H1 (cell line): ENCODE data around the gene RNASEH2A. TPM values are rescaled to one million over a fixed set of nuclear protein-coding genes. Genes with fewer than 3 reads are reported as not detected.

ENCODE experiments used
- GABPA ChIP-seq: IDR thresholded peaks from 2 replicates; pipeline ENCODE4 v1.6.1; 2011; ENCODE audit warnings: mild to moderate bottlenecking, low read length, moderate library complexity, borderline replicate concordance; ENCODE audit not compliant: insufficient read depth
- SIN3A ChIP-seq, 2 experiments: IDR thresholded peaks in 1 of 2; conservative IDR thresholded peaks in 1 of 2; 2 replicates each; pipeline ENCODE4 v1.6.1; 2011 to 2012; ENCODE audit warnings: low read length in 2 of 2, improper control_type of control experiment in 1 of 2, low read depth in 1 of 2, mild to moderate bottlenecking in 1 of 2
- polyA plus RNA-seq, 7 experiments: library from polyadenylated mRNA; depleted of rRNA in 3 of 7; stranded (reverse) in 5 of 7; unstranded in 2 of 7; fragments of >200 nt in 5 of 7; fragments of 200-250 nt in 2 of 7; gene quantifications; 1 replicate in 5 of 7; 2 replicates in 1 of 7; 4 replicates in 1 of 7; pipeline versions ENCODE4 v1.2.1 to v1.2.3, GENCODE V29; 2011 to 2013; ENCODE audit warnings: missing spikeins in 2 of 7, mixed read lengths in 2 of 7
- total RNA-seq: library from RNA; stranded (reverse); fragmentation: NEBNext Ultra II Directional; extraction: Animal tissue kit (Norgen Biotek cat#: 25700); gene quantifications from 2 replicates; pipeline ENCODE4 v1.2.1, GENCODE V29; 2021
- TF ChIP-seq, protein P1 (sequence below): fragments of 300-600 bp; sonication (generic); IDR thresholded peaks from 2 replicates; pipeline ENCODE4 v1.7.1; 2012; ENCODE audit warnings: low read length, moderate library complexity, mild to moderate bottlenecking, inconsistent platforms; ENCODE audit not compliant: insufficient replicate concordance
- TF ChIP-seq, protein P2 (sequence below): IDR thresholded peaks from 2 replicates; pipeline ENCODE4 v1.6.1; 2012; ENCODE audit warnings: inconsistent platforms
- TF ChIP-seq, protein P3 (sequence below), 3 experiments: IDR thresholded peaks; 1 replicate in 2 of 3; 2 replicates in 1 of 3; pipeline versions ENCODE4 v1.5.1 to v1.6.1; 2011; ENCODE audit warnings: low read length in 3 of 3, mild to moderate bottlenecking in 3 of 3, inconsistent platforms in 2 of 3, low read depth in 1 of 3, moderate library complexity in 1 of 3; ENCODE audit not compliant: insufficient read depth in 1 of 3; ENCODE audit errors: control extremely low read depth in 1 of 3

The RNASEH2A gene
- total and polyA plus RNA-seq, 2 of the 8 experiments (the other 6 are each of a cell fraction or from before 2014, with no cell fraction given), result 67.5 to 120 TPM

GRCh38 chr19:12770922-12771321, 35.5 kb upstream of the RNASEH2A start (continued):
- TF ChIP-seq GABPA, result no peak
- TF ChIP-seq, protein P1, sequence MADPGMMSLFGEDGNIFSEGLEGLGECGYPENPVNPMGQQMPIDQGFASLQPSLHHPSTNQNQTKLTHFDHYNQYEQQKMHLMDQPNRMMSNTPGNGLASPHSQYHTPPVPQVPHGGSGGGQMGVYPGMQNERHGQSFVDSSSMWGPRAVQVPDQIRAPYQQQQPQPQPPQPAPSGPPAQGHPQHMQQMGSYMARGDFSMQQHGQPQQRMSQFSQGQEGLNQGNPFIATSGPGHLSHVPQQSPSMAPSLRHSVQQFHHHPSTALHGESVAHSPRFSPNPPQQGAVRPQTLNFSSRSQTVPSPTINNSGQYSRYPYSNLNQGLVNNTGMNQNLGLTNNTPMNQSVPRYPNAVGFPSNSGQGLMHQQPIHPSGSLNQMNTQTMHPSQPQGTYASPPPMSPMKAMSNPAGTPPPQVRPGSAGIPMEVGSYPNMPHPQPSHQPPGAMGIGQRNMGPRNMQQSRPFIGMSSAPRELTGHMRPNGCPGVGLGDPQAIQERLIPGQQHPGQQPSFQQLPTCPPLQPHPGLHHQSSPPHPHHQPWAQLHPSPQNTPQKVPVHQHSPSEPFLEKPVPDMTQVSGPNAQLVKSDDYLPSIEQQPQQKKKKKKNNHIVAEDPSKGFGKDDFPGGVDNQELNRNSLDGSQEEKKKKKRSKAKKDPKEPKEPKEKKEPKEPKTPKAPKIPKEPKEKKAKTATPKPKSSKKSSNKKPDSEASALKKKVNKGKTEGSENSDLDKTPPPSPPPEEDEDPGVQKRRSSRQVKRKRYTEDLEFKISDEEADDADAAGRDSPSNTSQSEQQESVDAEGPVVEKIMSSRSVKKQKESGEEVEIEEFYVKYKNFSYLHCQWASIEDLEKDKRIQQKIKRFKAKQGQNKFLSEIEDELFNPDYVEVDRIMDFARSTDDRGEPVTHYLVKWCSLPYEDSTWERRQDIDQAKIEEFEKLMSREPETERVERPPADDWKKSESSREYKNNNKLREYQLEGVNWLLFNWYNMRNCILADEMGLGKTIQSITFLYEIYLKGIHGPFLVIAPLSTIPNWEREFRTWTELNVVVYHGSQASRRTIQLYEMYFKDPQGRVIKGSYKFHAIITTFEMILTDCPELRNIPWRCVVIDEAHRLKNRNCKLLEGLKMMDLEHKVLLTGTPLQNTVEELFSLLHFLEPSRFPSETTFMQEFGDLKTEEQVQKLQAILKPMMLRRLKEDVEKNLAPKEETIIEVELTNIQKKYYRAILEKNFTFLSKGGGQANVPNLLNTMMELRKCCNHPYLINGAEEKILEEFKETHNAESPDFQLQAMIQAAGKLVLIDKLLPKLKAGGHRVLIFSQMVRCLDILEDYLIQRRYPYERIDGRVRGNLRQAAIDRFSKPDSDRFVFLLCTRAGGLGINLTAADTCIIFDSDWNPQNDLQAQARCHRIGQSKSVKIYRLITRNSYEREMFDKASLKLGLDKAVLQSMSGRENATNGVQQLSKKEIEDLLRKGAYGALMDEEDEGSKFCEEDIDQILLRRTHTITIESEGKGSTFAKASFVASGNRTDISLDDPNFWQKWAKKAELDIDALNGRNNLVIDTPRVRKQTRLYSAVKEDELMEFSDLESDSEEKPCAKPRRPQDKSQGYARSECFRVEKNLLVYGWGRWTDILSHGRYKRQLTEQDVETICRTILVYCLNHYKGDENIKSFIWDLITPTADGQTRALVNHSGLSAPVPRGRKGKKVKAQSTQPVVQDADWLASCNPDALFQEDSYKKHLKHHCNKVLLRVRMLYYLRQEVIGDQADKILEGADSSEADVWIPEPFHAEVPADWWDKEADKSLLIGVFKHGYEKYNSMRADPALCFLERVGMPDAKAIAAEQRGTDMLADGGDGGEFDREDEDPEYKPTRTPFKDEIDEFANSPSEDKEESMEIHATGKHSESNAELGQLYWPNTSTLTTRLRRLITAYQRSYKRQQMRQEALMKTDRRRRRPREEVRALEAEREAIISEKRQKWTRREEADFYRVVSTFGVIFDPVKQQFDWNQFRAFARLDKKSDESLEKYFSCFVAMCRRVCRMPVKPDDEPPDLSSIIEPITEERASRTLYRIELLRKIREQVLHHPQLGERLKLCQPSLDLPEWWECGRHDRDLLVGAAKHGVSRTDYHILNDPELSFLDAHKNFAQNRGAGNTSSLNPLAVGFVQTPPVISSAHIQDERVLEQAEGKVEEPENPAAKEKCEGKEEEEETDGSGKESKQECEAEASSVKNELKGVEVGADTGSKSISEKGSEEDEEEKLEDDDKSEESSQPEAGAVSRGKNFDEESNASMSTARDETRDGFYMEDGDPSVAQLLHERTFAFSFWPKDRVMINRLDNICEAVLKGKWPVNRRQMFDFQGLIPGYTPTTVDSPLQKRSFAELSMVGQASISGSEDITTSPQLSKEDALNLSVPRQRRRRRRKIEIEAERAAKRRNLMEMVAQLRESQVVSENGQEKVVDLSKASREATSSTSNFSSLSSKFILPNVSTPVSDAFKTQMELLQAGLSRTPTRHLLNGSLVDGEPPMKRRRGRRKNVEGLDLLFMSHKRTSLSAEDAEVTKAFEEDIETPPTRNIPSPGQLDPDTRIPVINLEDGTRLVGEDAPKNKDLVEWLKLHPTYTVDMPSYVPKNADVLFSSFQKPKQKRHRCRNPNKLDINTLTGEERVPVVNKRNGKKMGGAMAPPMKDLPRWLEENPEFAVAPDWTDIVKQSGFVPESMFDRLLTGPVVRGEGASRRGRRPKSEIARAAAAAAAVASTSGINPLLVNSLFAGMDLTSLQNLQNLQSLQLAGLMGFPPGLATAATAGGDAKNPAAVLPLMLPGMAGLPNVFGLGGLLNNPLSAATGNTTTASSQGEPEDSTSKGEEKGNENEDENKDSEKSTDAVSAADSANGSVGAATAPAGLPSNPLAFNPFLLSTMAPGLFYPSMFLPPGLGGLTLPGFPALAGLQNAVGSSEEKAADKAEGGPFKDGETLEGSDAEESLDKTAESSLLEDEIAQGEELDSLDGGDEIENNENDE, result no peak
- no peak for TF ChIP-seq SIN3A (conservative IDR thresholded peaks at IDR 0.05 in 1 of 2, IDR thresholded peaks at IDR 0.05 in 1 of 2; ENCODE audit: low read depth in 1 of 2, low read length in 2 of 2)
- TF ChIP-seq, protein P2, sequence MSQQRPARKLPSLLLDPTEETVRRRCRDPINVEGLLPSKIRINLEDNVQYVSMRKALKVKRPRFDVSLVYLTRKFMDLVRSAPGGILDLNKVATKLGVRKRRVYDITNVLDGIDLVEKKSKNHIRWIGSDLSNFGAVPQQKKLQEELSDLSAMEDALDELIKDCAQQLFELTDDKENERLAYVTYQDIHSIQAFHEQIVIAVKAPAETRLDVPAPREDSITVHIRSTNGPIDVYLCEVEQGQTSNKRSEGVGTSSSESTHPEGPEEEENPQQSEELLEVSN, result no peak
- TF ChIP-seq, protein P3, sequence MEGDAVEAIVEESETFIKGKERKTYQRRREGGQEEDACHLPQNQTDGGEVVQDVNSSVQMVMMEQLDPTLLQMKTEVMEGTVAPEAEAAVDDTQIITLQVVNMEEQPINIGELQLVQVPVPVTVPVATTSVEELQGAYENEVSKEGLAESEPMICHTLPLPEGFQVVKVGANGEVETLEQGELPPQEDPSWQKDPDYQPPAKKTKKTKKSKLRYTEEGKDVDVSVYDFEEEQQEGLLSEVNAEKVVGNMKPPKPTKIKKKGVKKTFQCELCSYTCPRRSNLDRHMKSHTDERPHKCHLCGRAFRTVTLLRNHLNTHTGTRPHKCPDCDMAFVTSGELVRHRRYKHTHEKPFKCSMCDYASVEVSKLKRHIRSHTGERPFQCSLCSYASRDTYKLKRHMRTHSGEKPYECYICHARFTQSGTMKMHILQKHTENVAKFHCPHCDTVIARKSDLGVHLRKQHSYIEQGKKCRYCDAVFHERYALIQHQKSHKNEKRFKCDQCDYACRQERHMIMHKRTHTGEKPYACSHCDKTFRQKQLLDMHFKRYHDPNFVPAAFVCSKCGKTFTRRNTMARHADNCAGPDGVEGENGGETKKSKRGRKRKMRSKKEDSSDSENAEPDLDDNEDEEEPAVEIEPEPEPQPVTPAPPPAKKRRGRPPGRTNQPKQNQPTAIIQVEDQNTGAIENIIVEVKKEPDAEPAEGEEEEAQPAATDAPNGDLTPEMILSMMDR (IDR thresholded peaks at IDR 0.05; ENCODE audit: control extremely low read depth in 1 of 3, insufficient read depth in 1 of 3, low read depth in 1 of 3, low read length in 3 of 3), result no peak
